GM19025 (cell line): ENCODE data around the gene ZMYND19.
"Not testable (repeated sequence)": the region's sequence is repeated elsewhere in the genome, so short reads cannot be mapped to it uniquely, and the experiment has no call there.

Source experiments
- ATAC-seq: cut with Tn5 transposase; IDR thresholded peaks from one replicate; pipeline ENCODE4 v1.9.1; 2021; ENCODE audit warnings: mild to moderate bottlenecking, low read depth, moderate library complexity; ENCODE audit not compliant: unreplicated experiment

Gene ZMYND19

DNA sequence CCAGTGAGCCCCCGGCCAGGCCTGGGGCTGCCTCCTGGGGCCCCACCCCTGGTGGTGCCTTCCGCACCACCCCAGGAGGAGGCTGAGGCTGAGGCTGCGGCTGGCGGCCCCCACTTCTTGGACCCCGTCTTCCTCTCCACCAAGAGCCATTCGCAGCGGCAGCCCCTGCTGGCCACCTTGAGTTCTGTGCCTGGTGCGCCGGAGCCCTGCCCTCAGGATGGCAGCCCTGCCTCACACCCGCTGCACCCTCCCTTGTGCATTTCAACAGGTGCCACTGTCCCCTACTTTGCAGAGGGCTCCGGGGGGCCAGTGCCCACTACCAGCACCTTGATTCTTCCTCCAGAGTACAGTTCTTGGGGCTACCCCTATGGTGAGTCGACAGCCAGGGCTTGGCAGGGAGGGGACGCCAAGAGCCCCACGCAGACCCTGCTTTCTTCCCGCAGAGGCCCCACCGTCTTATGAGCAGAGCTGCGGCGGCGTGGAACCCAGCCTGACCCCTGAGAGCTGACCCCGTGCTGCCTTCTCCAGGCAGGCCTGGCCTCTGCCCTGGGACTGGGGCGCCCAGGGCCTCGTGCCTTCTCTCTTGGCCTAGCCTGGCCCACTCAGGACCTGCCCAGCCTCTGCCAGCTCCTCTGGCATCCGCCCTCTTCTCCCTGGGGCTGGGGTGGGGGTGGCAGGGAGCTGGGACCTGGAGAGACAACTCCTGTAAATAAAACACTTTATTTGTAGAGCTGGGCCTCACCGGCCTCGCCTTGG, 24.5 kb upstream of the ZMYND19 start:
- ATAC-seq, result no peak

DNA sequence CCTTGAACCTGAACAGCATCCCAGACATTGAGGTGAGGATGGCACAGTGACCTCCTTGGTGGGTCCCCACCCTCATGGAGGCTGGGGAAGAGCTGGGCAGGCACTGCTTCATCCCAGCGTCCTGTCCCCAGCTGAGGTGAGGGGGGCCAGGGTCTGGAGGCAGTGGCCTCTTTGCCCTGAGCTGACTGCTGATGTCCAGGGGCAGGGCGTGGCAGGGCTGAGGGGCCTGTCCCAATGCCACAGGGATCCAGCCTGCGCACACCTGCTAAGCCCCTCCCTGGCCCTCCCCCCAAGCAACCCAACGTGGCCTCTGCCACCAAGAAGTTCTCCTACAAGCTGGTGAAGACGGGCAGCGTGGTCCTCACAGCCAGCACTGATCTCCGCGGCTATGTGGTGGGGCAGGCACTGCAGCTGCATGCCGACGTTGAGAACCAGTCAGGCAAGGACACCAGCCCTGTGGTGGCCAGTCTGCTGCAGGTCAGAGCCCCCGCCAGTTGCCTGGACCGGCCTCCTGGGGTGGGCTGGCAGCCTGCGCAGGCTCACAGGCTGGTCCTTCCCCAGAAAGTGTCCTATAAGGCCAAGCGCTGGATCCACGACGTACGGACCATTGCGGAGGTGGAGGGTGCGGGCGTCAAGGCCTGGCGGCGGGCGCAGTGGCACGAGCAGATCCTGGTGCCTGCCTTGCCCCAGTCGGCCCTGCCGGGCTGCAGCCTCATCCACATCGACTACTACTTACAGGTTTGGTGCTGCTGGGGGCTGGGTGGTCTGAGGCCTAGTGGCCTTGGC, 23.6 kb upstream of the ZMYND19 start:
- no peak for ATAC-seq

DNA sequence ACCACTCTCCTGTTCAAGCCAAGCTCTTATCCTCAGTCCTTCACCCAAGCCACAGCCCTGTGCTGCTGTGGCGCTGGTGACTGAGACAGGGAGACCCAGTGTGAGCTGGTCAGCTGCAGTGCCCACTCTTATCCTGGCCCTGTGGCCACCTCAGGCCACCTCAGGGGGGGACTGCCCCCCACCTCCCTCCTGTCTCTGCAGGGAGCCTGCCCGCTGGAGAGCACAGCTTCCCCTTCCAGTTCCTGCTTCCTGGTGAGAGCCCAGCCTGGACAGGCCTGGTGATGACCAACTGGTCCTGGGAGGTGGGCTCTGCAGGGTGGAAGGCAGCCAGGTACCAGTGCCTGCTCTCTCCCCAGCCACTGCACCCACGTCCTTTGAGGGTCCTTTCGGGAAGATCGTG, 22.9 kb upstream of the ZMYND19 start:
- no peak for ATAC-seq

DNA sequence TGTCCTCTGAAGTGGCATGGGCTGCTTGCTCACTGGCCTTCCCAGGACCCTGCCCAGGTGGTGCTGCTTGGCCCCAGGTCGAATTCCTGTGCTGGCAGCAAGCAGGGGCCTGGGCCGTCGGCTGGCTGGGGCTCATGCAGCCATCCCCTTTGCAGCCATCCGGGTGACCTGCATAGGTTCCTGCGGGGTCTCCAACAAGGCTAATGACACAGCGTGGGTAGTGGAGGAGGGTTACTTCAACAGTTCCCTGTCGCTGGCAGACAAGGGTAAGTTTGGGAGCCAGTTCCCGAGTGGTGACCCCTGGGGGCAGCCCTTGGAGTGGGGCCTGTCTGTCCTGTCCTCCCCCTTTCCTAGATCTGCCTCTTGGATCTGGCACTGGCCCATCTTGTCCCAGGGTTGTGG, 22.4 kb upstream of the ZMYND19 start:
- ATAC-seq, result no peak

DNA sequence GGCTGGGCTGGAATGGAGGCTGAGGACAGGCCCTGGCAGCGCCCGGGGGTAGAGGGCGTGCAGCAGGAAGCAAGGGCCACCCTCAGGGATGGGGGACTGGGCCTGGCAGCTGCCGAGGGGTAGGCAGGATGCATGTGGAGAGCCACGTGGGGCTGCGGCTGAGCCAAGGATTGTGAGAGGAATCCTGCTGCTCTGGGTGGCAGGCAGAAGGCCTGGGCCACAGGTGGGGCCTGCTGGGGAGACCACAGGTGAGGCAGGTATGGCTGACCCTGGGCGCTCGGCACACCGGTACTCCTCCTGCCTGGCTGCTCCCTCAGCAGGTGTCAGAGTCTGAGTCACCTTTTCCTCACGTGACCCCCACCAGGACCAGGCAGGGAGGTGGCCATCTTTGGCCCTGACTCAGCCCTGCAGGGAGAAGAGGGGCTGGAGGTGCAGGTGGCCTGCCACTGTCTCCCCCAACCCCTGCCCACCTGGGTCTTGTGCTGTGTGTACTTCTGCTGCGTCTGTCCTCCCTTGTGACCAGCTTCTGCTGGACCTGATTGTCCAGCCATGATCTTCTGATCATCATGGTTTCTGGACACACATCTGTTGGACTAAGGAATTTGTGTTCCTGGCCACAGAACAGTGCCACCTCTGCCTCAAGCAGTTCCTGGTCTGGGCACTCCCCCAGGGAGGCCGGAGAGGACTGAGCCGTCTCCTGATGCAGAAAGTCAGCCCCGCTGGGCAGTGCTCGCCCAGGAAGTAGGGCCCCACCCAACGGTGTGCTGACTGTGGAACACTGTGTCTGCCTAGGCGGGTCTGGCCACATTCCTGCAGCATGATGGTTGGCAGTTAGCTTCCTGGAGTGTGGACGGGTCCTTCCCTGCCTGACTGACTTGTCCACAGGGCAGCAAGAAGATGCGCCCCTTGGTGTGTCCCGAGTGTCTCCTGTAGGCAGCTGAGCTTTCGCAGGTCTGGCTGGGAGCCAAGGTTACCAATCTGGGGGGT, 21.6 kb upstream of the ZMYND19 start:
- ATAC-seq, result no peak

DNA sequence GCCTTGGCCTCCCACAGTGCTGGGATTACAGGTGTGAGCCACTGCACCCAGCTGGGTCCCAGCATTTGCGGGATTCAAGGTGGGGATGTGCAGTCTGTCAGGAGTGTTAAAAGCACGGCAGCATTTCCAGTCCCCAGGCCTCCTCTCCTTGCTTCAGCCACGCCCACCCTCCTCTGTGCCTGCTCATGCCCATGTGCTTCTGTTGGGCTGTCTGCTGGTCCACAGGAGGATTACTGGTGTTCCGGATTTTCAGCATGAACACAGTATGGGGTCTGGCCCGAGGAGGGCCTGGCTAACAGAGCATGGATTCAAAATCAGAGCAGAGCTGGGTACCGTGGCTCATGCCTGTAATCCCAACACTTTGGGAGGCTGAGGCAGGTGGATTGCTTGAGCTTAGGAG, 20.6 kb upstream of the ZMYND19 start:
- no peak for ATAC-seq

DNA sequence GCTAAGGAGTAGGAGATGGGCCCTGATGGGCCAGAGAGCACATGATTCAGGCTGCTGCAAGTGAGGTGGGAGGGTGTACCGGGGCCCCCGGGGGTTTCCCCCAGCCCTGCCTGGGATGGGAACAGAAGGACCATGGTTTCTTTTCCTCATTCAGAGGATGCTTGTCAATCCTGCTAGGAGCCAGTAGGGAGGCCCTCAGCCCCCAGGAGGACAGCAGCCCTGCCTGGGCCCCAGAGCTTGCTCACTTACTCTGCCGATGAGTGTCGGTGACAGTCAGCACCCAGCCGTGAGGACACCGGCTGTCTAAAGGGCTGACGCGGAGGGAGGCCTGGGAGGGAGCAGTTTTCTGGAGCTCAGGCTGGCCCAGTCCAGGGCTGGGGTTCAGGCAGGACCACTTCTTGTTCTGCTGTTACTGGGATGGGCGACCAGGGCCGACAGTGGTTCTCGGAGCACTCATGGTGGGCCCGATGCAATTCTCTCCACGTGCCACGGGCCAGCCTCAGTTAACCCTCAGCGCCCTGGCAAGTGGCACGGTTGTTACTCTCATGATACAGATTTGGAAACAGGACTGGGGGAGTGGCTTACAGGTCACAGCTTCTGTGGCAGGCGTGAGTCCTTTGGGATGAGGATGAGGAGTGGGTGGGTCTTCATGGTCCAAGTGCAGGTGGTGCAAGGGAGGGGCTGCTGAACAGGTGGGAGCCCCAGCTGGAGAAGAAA, 17.0 kb upstream of the ZMYND19 start:
- ATAC-seq, result no peak

DNA sequence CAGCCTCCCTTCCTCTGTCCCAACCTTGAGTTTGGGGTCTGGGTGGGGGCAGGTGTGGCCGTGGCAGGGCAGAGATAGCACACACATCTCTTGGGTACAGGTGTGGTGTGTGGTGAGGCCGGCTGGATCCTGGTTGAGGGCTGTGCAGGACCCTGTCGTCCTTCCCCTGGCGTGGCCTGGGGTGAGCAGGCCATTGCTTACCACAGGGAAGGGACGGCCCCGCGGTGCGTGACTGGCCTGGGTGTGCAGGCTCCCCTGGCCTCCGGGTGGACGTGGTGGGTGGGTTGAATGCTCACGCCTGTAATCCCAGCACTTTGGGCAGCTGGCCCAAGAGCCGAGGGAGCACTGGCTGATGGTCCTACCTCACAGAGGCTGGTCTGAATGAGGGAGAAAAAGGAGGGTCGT, 16.4 kb upstream of the ZMYND19 start:
- ATAC-seq, result no peak

DNA sequence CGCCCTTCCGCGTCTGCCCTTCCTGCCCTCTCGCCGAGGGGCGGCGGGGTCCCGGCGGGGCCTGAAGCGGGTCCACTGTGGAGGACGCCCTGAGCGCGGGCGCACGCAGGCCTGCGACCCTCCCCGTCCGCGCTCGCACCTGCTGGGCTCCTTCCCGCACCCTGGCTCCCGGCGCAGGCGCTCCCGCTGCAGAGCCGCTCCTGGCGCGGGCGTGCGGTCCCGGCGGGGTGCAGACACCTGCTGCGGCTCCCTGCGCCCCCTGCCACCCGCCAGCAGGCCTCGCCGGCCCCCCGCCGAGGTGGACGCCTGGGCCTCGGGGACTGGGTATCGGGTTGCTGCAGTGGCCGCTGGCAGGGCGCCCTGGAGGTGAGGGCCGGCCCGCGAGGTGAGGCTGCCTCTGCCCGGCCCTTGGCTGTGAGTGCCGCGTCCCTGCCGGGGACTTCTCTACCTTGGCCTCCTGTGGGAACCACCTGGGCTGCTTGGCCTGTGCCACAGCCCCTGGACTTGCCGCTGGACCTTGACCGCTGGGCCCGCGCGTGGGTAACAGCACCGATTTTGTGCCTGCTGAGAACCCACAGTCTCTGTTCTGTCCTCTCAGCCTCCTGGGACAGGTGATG, 15.8 kb upstream of the ZMYND19 start:
- peak; percentile 5 for ATAC-seq

DNA sequence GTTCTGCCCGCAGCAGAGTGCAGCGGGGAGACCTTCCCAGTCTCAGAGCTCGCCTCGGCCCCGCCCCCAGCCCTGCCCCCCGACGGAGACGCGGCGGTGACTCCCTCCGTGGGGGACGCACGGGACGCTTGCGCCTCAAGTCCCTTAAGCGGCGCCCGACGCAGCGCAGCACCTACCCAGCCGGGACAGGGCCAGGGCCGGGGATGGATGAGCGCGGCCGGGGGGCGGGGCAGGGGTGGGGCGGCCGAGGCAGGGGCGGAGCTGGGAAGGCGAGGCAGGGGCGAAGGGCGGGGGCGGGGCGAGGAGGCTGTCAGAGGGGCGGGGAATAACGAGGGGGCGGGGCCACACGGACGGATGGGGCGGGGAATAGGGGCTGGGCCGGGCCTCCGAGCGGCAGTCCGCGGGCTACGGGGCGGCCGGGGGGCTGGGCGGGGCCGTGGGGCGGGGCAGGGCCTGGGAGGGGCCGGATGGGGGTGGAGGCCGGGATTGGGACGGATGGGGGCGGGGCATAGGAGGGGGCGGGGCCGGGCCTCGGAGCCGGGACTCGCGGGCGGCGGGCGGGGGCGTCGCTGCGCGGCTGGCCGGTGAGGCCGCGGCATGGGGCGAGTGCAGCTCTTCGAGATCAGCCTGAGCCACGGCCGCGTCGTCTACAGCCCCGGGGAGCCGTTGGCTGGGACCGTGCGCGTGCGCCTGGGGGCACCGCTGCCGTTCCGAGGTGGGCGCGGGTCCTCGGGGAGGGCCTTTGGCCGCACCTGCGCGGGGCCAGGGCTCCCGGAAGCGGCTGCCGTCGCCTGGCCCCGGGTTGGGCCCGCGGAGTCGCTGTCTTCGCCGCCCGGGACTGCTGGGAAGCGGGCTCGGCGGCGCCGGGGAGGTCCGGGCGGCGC, 15.1 kb upstream of the ZMYND19 start, which contains the start of gene ARRDC1:
TSS of gene ARRDC1 (plus strand) at position 566 of the 884 bp plus-strand sequence. CDS start at position 598, 32 bp downstream.
- ATAC-seq, result peak; percentile 76

DNA sequence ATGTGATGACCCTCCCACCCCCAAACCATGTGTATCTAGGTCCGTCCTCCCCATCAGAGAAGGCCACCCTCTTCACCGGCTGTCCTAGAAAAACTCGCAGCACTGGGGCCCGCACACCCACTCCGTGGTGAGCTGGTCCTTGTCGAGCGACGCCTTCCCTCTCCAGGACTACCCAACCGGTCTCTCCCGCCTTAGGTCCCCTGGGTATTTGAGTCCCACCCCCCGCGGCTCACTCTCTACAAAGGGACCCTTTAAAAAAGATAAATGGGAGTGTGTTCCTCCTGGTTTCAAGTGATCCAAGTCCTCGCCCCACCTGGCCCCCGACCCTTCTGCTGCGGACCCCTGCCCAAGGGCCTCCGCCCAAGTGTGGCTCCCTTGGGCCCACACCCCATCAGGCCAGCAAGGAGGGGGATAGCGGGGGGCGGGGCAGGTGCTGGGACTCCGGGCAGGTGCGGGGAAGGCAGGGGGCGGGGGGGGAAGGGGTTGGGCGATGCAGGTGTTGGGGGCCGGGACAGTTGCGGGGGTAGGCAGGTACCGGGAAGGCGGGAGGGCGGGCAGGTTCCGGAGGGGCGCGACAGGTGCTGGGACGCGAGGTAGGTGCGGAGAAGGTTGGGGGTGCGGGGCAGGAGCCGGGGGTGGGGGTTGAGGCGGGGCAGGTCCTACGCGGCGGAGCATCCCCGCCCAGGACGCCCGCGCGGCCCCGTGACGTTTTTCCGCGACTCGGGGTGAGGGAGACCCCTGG, 14.2 kb upstream of the ZMYND19 start:
- ATAC-seq, result no peak

DNA sequence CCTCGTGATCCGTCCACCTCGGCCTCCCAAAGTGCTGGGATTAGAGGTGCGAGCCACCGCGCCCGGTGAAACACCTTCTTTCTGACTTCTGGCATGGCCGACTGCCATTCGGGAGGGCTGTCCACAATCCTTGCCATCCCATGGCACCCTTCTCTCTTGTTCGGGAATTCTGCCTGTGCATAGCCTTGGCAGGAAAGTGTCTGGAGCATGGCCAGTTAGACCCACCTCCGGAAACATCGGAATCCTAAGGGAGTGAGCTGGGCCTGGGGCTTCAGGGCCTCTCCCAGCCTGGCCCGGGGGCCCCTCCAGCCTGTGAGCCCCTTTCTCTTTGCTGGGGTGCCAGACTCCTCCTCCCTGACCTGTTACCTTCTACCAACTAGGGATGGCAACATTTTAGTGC, 13.6 kb upstream of the ZMYND19 start:
- no peak for ATAC-seq

DNA sequence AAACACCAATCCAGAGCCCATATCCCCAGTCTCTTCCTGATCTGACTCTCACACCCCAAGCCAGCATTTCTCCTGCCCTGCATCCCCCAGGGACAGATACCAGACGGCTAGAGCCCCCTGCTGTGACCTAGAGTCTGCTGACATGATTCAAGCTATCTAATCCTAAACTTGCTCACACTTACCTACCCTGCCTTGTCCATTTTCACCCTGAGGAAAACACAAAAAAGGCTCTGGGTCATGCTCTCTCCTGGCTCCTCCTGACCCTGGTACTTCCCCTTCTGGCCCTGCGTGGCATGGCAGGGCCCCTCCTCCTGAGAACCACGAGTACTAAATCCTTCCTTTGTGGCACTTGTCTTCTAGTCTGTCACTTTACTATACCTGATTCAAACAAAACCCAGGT, 12.3 kb upstream of the ZMYND19 start:
- ATAC-seq, result no peak

DNA sequence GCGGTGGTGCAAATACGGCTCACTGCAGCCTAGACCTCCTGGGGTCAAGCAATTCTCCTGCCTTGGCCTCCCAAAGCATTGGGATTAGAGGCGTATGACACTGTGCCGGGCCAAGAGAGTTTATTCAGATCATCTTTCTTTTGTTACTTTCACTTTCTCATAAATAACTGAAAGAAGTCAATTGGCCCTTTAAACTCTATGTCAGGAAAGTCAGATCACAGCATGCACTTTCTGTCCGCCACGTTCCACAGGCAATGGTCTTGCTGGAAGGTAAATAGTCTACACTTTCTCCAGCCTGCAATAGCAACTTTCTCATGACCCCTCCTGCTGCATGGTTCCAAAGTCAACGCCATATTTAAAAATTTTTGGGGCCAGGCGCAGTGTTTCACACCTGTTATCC, 8.6 kb upstream of the ZMYND19 start:
- no peak for ATAC-seq

DNA sequence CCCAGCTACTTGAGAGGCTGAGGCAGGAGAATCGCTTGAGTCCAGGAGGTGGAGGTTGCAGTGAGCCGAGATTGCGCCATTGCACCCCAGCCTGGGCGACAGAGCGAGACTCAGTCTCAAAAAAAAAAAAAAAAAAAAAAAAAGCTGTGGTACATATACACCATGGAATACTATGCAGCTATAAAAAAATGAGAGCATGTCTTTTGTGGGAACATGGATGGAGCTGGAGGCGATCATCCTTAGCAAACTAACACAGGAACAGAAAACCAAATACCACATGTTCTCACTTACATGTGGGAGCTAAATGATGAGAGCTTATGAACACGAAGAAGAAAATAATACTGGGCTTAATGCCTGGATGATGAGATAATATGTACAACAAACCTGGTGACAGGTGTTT, 6.3 kb upstream of the ZMYND19 start:
- not testable (repeated sequence) for ATAC-seq

DNA sequence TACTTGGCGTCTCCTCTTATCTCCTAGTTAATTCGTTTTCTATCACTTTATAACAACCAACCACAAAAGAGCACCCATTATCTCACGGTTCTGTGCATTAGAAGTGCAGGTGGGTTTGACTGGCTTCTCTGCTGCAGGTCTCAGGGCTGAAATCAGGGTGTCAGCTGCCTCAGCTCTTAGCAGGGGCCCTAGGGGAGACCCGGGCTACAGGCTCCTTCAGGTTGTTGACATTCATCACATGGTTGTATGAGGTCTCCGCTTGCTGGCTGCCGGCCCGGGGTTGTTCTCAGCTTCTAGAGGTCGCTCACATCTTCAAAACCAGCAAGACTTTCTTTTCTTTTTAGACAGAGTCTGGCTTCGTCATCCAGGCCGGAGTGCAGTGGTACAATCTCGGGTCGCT, 2.9 kb upstream of the ZMYND19 start:
- no peak for ATAC-seq

DNA sequence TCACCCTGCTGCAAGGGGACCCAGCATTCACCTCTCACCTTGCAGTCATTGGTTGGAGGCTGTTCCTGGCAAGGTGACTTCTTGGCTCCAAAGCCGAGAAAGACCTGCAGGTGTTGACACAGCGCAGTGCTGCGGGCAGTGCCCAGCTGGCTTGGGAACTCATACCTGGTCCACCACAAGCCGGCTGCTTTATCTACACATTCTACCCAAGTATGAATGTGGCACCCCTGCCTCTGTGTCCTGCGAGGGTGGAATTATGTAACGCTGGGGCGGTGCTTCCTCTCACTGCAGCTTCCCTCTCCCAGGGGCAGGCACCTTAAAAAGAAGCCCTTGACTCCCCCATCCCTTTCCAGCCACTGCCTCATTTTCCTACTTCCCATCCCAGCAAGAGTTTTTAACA, 2.5 kb upstream of the ZMYND19 start:
- no peak for ATAC-seq

DNA sequence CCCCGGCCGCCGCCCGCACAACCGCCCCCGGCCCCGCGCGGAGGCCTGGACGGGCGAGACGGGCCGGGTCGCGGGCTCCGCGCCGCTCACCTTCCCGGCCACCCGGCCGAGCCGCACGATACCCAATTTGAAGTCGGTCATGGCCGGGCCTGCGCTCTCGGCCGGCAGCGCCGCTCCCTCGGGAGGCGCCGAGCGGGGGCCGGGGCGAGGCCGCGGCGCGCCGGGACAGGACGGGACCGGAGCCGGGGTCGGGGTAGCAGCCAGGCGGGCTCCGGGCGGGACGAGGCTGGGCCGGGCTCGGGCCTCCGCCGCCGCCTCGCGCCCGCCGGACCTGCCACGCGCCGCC, 216 bp downstream of the ZMYND19 start:
- no peak for ATAC-seq
